GM21576 (cell line): ENCODE measurements around the gene FAM107A.

ENCODE experiments used
- ATAC-seq: cut with Tn5 transposase; IDR thresholded peaks from one replicate; pipeline ENCODE4 v1.9.1; 2021; ENCODE audit warnings: mild to moderate bottlenecking, moderate library complexity; ENCODE audit not compliant: unreplicated experiment

Gene FAM107A

GRCh38 chr3:58520403-58521335 is 56.5 kb downstream of the FAM107A start:
- no peak for ATAC-seq

- no peak for ATAC-seq
These were observed 57.4 kb downstream of the FAM107A start for GRCh38 chr3:58519668-58520402.

GRCh38 chr3:58518291-58518789 is 58.9 kb downstream of the FAM107A start:
- ATAC-seq, result no peak

GRCh38 chr3:58514405-58514804 is 62.8 kb downstream of the FAM107A start:
- ATAC-seq, result no peak
